ENCODE measurements around the gene GINS2. TPM values are rescaled to one million over a fixed set of nuclear protein-coding genes. Genes with fewer than 3 reads are reported as not detected.

The GINS2 gene
- total RNA-seq, 1 donor from 2014 or later = 6.5 TPM

DNA sequence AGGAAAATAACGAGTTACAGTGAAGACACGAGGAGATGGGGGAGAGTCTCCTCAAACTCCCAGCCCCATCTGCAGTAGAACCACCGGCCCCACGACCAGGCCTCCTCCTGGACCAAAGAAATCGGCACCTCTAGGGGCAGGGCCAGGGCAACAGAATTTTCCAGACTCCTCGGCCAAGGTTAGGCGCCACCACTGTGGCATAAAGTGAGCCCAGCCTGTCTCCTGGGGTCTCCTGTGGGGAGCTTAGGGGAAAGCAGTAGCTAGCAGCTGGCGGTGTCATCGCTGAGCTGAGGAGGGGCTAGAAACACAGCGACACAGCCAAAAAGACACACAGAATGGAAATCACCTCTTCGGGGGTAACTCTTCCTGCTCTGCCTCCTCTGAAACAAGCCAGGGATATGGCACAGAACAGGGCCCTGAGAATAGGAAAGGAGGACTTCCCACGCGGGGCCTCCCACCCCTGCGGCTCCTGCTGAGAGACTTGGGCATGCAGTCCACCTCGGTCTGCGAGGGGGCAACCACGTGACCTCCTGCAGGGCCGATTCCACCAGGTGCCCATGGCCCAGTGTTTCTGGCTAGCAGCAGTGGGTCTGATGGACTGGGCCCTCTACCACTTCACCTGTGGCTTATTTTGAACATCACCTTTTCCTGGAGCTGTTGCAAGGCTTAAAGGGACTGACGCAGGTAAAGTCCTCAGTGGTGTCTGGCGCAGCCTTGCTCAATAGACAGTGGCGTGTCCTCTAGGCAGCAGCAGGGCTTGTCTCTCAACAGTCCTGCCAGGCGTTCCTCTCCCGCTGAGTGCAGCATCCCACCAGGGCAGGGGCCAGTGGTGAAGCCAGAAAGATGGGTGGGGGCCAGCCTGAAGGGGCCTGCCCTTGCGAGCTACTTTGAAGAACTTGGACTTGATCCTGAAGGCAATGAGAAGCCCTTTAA lies 6.7 kb upstream of the GINS2 start:
- Histone ChIP-seq H3K36me3 (ENCODE audit: control insufficient read depth, insufficient read depth, low read length) (no peaks in the 10 kb centered on the region), H3K27me3 (ENCODE audit: control insufficient read depth, insufficient read depth, low read length) (peaks cover 16% of the 10 kb centered on the region), H3K4me3 (ENCODE audit: low read depth, low read length) (no peak overlapping the region)
- TF ChIP-seq, protein P1, sequence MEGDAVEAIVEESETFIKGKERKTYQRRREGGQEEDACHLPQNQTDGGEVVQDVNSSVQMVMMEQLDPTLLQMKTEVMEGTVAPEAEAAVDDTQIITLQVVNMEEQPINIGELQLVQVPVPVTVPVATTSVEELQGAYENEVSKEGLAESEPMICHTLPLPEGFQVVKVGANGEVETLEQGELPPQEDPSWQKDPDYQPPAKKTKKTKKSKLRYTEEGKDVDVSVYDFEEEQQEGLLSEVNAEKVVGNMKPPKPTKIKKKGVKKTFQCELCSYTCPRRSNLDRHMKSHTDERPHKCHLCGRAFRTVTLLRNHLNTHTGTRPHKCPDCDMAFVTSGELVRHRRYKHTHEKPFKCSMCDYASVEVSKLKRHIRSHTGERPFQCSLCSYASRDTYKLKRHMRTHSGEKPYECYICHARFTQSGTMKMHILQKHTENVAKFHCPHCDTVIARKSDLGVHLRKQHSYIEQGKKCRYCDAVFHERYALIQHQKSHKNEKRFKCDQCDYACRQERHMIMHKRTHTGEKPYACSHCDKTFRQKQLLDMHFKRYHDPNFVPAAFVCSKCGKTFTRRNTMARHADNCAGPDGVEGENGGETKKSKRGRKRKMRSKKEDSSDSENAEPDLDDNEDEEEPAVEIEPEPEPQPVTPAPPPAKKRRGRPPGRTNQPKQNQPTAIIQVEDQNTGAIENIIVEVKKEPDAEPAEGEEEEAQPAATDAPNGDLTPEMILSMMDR (IDR thresholded peaks at IDR 0.05; ENCODE audit: insufficient read depth, low read length, poor library complexity, severe bottlenecking) = no peak
- DNase-seq (ENCODE audit: low read depth) = no peak

- TF ChIP-seq, protein P1 (IDR thresholded peaks at IDR 0.05; ENCODE audit: insufficient read depth, low read length, poor library complexity, severe bottlenecking) = no peak
- no peaks in the 10 kb centered on the region for H3K36me3 ChIP-seq (ENCODE audit: control insufficient read depth, insufficient read depth, low read length)
Observed at GRCh38 chr16:85690469-85691064, 1.8 kb upstream of the GINS2 start.

GRCh38 chr16:85689950-85690320 lies 1.2 kb upstream of the GINS2 start:
- Histone ChIP-seq H3K4me3 (ENCODE audit: low read depth, low read length) (no peak overlapping the region), H3K27me3 (ENCODE audit: control insufficient read depth, insufficient read depth, low read length) (peaks cover 3% of the 10 kb centered on the region), H3K36me3 (ENCODE audit: control insufficient read depth, insufficient read depth, low read length) (no peaks in the 10 kb centered on the region)
- TF ChIP-seq, protein P1 (IDR thresholded peaks at IDR 0.05; ENCODE audit: insufficient read depth, low read length, poor library complexity, severe bottlenecking) = no peak
- no peak for DNase-seq (ENCODE audit: low read depth)

More at GRCh38 chr16:85690469-85691064, 1.8 kb upstream of the GINS2 start:
- no peak for DNase-seq (ENCODE audit: low read depth)
- H3K27me3 ChIP-seq (ENCODE audit: control insufficient read depth, insufficient read depth, low read length) = peaks cover 4% of the 10 kb centered on the region
- no peak overlapping the region for H3K4me3 ChIP-seq (ENCODE audit: low read depth, low read length)

- TF ChIP-seq, protein P1 (IDR thresholded peaks at IDR 0.05; ENCODE audit: insufficient read depth, low read length, poor library complexity, severe bottlenecking) = no peak
- no peak for DNase-seq (ENCODE audit: low read depth)
- Histone ChIP-seq H3K36me3 (ENCODE audit: control insufficient read depth, insufficient read depth, low read length) (no peaks in the 10 kb centered on the region), H3K4me3 (ENCODE audit: low read depth, low read length) (no peak overlapping the region), H3K27me3 (ENCODE audit: control insufficient read depth, insufficient read depth, low read length) (peaks cover 3% of the 10 kb centered on the region)
Observed at GRCh38 chr16:85689285-85689949, 663 bp upstream of the GINS2 start.

DNA sequence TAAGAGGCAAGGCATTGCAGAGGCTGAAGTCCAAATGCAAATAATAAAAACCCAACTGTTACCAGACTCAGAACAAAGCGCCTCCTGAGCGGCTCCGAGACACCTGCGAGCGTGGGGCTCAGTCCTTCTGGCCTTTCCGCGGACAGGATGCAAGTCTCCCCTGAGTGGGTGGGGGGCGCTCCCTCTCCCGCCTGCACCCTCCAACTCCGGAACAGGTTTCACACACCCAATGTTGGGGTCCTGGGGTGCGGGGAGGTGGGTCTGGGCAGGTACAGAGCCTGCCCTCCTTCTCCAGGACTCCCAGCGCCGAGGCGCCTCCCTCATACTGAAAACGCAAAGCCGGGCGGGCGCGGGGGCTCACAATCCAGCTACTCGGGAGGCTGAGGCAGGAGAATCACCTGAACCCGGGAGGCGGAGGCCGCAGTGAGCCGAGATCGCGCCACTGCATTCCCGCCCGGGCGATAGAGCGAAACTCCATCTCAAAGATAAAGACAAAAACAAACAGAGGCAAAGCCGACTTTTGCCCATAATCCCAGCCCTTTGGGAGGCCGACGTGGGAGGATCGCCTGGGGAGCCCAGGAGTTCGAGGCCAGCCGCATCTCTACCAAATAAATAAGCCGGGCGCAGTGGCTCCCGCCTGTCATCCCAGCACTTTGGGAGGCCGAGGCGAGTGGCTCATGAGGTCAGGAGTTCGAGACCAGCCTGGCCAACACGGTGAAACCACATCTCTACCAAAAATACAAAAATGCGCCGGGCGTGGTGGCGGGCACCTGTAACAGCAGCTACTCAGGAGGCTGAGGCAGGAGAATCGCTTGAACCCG lies 893 bp downstream of the GINS2 start:
- Histone ChIP-seq H3K36me3 (ENCODE audit: control insufficient read depth, insufficient read depth, low read length) (no peaks in the 10 kb centered on the region), H3K4me3 (ENCODE audit: low read depth, low read length) (peak overlapping the region; percentile 72), H3K27me3 (ENCODE audit: control insufficient read depth, insufficient read depth, low read length) (peaks cover 3% of the 10 kb centered on the region)
- TF ChIP-seq, protein P1 (IDR thresholded peaks at IDR 0.05; ENCODE audit: insufficient read depth, low read length, poor library complexity, severe bottlenecking) = no peak
- no peak for DNase-seq (ENCODE audit: low read depth)

All from kidney epithelial cell (primary cell).